ENCODE data around the gene THRB.

Gene THRB

DNA sequence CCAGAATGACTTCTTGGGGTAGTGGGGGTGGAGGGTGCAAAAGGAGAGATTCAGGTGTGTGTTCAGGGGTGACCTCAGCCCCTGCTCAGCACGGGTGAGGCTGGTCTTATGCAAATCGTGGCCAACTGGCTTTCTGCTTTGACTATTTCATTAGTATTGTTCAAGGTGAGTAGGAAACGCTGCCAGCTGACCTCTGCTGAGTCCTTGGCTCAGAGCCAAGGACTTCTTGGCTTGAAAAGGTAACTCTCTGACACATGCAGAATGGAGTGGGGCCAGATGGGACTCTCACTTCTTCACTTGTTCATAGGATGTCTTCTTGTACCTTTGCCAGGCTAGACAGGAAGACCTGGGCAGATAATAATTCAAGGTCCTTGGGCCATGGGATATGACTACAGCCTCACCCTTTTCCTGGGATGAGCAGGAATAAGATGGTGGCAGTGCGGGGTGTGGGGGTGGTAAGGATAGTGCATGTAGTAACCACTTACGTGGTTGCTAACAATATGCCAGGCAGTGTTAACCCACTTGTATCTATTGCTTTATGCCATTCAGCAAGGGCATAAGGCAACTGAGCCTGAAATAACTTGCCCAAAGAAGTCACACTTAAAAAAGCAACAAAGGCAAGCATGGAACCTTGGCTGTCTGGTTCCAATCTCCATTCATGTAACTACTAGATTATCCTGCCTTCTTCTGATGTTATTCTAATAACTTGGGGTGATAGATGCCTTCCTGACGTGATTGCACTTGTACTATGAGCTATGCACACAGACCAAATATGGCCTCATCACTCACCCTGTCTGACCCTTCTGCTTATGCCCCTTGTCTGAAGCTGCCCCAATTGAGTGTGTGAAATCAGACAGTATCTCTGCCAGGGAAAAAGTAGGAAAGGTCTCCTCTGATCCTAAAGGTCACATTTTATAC, 356.4 kb downstream of the THRB start:
- Histone ChIP-seq H3K27ac (ENCODE audit: extremely low read depth, low read depth, low read length) (no peak overlapping the region), H3K4me1 (ENCODE audit: control insufficient read depth, insufficient read depth, low read length) (no peaks in the 10 kb centered on the region), H3K4me3 (ENCODE audit: low read depth, low read length) (no peak overlapping the region), H3K9me3 (ENCODE audit: control insufficient read depth, insufficient read depth, low read depth, low read length) (no peaks in the 10 kb centered on the region), H3K36me3 (ENCODE audit: control insufficient read depth in 2 of 2, insufficient read depth in 1 of 2, low read length in 2 of 2) (no peaks in the 10 kb centered on the region)
- no peak for TF ChIP-seq HOXD13 (CRISPR knock-in tag; IDR thresholded peaks at IDR 0.05; ENCODE audit: borderline replicate concordance)
- TF ChIP-seq, protein P1, sequence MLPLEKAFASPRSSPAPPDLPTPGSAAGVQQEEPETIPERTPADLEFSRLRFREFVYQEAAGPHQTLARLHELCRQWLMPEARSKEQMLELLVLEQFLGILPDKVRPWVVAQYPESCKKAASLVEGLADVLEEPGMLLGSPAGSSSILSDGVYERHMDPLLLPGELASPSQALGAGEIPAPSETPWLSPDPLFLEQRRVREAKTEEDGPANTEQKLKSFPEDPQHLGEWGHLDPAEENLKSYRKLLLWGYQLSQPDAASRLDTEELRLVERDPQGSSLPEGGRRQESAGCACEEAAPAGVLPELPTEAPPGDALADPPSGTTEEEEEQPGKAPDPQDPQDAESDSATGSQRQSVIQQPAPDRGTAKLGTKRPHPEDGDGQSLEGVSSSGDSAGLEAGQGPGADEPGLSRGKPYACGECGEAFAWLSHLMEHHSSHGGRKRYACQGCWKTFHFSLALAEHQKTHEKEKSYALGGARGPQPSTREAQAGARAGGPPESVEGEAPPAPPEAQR (tag by site-specific recombination; IDR thresholded peaks at IDR 0.05) = no peak
- TF ChIP-seq ZNF558 (tag by site-specific recombination; IDR thresholded peaks at IDR 0.05) = no peak
- no peak for TF ChIP-seq ZNF629 (tag by site-specific recombination; IDR thresholded peaks at IDR 0.05)
- no peak for TF ChIP-seq ZNF184 (tag by site-specific recombination; IDR thresholded peaks at IDR 0.05)
- no peak for TF ChIP-seq ZNF791 (tag by site-specific recombination; IDR thresholded peaks at IDR 0.05)
- TF ChIP-seq ZNF776 (tag by site-specific recombination; IDR thresholded peaks at IDR 0.05; ENCODE audit: borderline replicate concordance) = no peak
- no peak for TF ChIP-seq ZFP69B (tag by site-specific recombination; IDR thresholded peaks at IDR 0.05)
- no peak for TF ChIP-seq KLF7 (tag by site-specific recombination; IDR thresholded peaks at IDR 0.05; ENCODE audit: borderline replicate concordance)
- ChIA-PET CTCF (interaction anchor here (0.7 to 1.2 kb wide), 2 partner anchors 48 to 236 kb away, joined by 3 to 4 read pairs; no protein-coding TSS in a partner anchor), POLR2A (no interaction called here)

DNA sequence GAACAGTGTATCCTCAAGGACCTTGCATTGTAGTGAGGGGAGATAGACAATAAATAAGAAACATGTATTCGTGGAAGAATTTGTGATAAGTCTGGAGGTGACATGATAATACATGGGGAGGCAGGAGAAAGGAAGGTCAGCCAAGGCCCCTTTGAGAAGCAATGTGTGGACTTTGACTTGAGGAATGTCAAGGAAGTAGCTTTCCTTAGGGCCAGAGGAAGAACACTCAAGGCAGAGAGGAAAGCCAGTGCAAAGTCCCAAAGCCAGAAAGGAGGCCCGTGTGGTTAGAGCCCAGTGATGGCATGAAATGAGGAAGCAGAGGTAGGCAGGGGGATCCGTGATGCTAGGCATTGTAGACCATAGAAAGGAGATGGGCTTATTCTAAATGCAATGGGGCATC, 357.3 kb downstream of the THRB start:
- CTCF ChIA-PET = no interaction called here
- H3K36me3 ChIP-seq (ENCODE audit: control insufficient read depth in 2 of 2, insufficient read depth in 1 of 2, low read length in 2 of 2) = no peaks in the 10 kb centered on the region

More for the DNA sequence above, 357.3 kb downstream of the THRB start:
- POLR2A ChIA-PET = no interaction called here
- no peak overlapping the region for H3K27ac ChIP-seq (ENCODE audit: extremely low read depth, low read depth, low read length)
- no peaks in the 10 kb centered on the region for H3K9me3 ChIP-seq (ENCODE audit: control insufficient read depth, insufficient read depth, low read depth, low read length)
- H3K4me3 ChIP-seq (ENCODE audit: low read depth, low read length) = no peak overlapping the region
- TF ChIP-seq, protein P2, sequence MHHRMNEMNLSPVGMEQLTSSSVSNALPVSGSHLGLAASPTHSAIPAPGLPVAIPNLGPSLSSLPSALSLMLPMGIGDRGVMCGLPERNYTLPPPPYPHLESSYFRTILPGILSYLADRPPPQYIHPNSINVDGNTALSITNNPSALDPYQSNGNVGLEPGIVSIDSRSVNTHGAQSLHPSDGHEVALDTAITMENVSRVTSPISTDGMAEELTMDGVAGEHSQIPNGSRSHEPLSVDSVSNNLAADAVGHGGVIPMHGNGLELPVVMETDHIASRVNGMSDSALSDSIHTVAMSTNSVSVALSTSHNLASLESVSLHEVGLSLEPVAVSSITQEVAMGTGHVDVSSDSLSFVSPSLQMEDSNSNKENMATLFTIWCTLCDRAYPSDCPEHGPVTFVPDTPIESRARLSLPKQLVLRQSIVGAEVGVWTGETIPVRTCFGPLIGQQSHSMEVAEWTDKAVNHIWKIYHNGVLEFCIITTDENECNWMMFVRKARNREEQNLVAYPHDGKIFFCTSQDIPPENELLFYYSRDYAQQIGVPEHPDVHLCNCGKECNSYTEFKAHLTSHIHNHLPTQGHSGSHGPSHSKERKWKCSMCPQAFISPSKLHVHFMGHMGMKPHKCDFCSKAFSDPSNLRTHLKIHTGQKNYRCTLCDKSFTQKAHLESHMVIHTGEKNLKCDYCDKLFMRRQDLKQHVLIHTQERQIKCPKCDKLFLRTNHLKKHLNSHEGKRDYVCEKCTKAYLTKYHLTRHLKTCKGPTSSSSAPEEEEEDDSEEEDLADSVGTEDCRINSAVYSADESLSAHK (tag by site-specific recombination; IDR thresholded peaks at IDR 0.05) = no peak
- TF ChIP-seq, protein P3, sequence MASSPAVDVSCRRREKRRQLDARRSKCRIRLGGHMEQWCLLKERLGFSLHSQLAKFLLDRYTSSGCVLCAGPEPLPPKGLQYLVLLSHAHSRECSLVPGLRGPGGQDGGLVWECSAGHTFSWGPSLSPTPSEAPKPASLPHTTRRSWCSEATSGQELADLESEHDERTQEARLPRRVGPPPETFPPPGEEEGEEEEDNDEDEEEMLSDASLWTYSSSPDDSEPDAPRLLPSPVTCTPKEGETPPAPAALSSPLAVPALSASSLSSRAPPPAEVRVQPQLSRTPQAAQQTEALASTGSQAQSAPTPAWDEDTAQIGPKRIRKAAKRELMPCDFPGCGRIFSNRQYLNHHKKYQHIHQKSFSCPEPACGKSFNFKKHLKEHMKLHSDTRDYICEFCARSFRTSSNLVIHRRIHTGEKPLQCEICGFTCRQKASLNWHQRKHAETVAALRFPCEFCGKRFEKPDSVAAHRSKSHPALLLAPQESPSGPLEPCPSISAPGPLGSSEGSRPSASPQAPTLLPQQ (tag by site-specific recombination; IDR thresholded peaks at IDR 0.05) = no peak
- TF ChIP-seq OSR2 (tag by site-specific recombination; IDR thresholded peaks at IDR 0.05) (no peak), ZNF561 (tag by site-specific recombination; IDR thresholded peaks at IDR 0.05; ENCODE audit: borderline replicate concordance) (no peak), GFI1B (tag by site-specific recombination; IDR thresholded peaks at IDR 0.05) (no peak), SALL2 (tag by site-specific recombination; IDR thresholded peaks at IDR 0.05; ENCODE audit: borderline replicate concordance) (no peak), ZNF169 (tag by site-specific recombination; IDR thresholded peaks at IDR 0.05) (no peak), ZNF214 (tag by site-specific recombination; IDR thresholded peaks at IDR 0.05; ENCODE audit: borderline replicate concordance) (no peak), ZNF555 (tag by site-specific recombination; conservative IDR thresholded peaks at IDR 0.05) (no peak), ZNF830 (tag by site-specific recombination; IDR thresholded peaks at IDR 0.05; ENCODE audit: low read depth) (no peak)
- TF ChIP-seq, protein P1 (tag by site-specific recombination; IDR thresholded peaks at IDR 0.05) = no peak
- TF ChIP-seq, protein P4, sequence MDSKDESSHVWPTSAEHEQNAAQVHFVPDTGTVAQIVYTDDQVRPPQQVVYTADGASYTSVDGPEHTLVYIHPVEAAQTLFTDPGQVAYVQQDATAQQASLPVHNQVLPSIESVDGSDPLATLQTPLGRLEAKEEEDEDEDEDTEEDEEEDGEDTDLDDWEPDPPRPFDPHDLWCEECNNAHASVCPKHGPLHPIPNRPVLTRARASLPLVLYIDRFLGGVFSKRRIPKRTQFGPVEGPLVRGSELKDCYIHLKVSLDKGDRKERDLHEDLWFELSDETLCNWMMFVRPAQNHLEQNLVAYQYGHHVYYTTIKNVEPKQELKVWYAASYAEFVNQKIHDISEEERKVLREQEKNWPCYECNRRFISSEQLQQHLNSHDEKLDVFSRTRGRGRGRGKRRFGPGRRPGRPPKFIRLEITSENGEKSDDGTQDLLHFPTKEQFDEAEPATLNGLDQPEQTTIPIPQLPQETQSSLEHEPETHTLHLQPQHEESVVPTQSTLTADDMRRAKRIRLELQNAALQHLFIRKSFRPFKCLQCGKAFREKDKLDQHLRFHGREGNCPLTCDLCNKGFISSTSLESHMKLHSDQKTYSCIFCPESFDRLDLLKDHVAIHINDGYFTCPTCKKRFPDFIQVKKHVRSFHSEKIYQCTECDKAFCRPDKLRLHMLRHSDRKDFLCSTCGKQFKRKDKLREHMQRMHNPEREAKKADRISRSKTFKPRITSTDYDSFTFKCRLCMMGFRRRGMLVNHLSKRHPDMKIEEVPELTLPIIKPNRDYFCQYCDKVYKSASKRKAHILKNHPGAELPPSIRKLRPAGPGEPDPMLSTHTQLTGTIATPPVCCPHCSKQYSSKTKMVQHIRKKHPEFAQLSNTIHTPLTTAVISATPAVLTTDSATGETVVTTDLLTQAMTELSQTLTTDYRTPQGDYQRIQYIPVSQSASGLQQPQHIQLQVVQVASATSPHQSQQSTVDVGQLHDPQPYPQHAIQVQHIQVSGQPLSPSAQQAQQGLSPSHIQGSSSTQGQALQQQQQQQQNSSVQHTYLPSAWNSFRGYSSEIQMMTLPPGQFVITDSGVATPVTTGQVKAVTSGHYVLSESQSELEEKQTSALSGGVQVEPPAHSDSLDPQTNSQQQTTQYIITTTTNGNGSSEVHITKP (tag by site-specific recombination; IDR thresholded peaks at IDR 0.05) = no peak
- H3K4me1 ChIP-seq (ENCODE audit: control insufficient read depth, insufficient read depth, low read length) = no peaks in the 10 kb centered on the region
